ENCODE data around the gene PDE6B.

DNA sequence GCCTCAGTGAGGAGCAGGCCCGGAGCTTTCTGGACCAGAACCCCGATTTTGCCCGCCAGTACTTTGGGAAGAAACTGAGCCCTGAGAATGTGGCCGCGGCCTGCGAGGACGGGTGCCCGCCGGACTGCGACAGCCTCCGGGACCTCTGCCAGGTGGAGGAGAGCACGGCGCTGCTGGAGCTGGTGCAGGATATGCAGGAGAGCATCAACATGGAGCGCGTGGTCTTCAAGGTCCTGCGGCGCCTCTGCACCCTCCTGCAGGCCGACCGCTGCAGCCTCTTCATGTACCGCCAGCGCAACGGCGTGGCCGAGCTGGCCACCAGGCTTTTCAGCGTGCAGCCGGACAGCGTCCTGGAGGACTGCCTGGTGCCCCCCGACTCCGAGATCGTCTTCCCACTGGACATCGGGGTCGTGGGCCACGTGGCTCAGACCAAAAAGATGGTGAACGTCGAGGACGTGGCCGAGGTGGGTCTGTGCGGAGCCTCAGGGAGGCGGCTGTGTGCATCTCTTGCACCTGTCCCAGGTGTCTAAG lies 323 bp downstream of the PDE6B start:
- TF ChIP-seq CTCF (IDR thresholded peaks at IDR 0.05 in 8 of 11, conservative IDR thresholded peaks at IDR 0.05 in 3 of 11) (no peak), POLR2A (IDR thresholded peaks at IDR 0.05) (no peak), POLR2AphosphoS5 (IDR thresholded peaks at IDR 0.05) (no peak)
